NB4 (cell line): ENCODE data around the gene FGF12.

Experiments
- DNase-seq: peaks from one replicate; pipeline ENCODE4 v3.0.0; 2010; ENCODE audit warnings: low read depth
- H3K4me3 ChIP-seq: one replicate; pipeline ENCODE4 v1.5.1; 2011; ENCODE audit warnings: mild to moderate bottlenecking, low read depth, low read length, moderate library complexity
- MYC ChIP-seq: IDR thresholded peaks from 2 replicates; pipeline ENCODE4 v1.6.1; 2011; ENCODE audit warnings: low read depth, low read length
- POLR2A ChIP-seq: IDR thresholded peaks from 2 replicates; pipeline ENCODE4 v1.6.1; 2011; ENCODE audit warnings: mild to moderate bottlenecking; ENCODE audit not compliant: insufficient read length; ENCODE audit errors: extremely low read depth
- TF ChIP-seq, protein P1 (sequence below): IDR thresholded peaks from one replicate; pipeline ENCODE4 v1.5.1; 2012; ENCODE audit warnings: low read depth, low read length
- TF ChIP-seq, protein P2 (sequence below): IDR thresholded peaks from 2 replicates; pipeline ENCODE4 v1.6.1; 2011; ENCODE audit warnings: low read depth, low read length

FGF12 gene

DNA sequence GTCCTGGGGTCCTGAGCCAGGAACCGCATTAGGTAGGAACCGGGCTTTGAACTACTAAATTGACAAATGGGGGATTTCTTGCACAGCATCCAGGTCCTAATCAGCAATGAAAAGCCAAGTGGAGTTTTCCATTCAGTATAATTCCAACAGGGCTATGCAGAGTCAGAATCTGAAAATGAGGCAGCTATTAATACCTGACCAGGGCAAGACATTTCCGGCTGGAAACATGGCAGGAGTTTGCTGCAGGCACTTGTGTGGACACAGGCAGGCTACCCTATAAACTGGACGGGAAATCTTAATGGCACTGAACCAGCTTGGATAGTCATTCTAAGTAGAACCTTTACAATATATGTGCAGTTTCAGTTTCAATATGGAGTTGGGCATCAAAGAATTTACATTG, 553.1 kb downstream of the FGF12 start:
- TF ChIP-seq, protein P1, sequence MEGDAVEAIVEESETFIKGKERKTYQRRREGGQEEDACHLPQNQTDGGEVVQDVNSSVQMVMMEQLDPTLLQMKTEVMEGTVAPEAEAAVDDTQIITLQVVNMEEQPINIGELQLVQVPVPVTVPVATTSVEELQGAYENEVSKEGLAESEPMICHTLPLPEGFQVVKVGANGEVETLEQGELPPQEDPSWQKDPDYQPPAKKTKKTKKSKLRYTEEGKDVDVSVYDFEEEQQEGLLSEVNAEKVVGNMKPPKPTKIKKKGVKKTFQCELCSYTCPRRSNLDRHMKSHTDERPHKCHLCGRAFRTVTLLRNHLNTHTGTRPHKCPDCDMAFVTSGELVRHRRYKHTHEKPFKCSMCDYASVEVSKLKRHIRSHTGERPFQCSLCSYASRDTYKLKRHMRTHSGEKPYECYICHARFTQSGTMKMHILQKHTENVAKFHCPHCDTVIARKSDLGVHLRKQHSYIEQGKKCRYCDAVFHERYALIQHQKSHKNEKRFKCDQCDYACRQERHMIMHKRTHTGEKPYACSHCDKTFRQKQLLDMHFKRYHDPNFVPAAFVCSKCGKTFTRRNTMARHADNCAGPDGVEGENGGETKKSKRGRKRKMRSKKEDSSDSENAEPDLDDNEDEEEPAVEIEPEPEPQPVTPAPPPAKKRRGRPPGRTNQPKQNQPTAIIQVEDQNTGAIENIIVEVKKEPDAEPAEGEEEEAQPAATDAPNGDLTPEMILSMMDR = no peak
- TF ChIP-seq MYC (no peak), POLR2A (no peak)
- TF ChIP-seq, protein P2, sequence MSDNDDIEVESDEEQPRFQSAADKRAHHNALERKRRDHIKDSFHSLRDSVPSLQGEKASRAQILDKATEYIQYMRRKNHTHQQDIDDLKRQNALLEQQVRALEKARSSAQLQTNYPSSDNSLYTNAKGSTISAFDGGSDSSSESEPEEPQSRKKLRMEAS = no peak
- no peak for DNase-seq
- H3K4me3 ChIP-seq = no peak overlapping the region

DNA sequence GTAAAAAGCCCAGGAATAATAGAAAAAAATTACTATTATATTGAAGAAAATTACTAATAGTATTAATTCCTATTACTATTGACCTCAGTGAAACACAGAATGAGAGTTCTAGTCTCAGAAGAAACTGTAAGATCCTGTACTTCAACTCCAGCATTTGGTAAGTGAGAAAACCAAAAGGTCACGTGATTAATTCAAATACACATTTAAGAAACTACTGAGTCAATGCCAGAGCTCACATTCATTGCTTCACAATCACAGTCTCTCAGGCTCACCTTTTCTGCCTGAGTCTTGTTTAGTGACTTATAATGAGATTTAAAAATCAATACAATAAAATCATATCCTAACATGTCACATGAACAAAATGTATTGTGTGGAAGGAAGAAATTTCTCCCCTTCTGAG, 556.1 kb downstream of the FGF12 start:
- TF ChIP-seq MYC = no peak
- no peak for DNase-seq
- H3K4me3 ChIP-seq = no peak overlapping the region

DNA sequence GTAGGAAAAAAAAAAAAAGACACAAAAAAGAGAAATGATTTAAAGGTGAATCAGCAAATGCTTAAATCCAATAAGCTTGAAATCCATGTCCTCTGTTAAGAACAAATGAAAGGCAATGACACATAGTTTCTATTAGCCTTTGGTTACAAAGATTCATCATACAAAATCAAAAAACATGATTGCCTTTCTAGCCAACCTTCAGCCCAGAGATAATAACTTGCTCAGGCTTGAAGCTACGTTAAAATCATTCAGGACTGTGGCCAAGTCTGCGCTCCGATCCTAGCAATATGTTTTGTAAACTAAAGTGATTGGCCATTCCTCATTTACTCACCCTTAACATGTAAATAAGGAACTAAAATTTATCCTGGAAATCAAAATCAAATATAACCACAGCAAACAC, 556.7 kb downstream of the FGF12 start:
- TF ChIP-seq, protein P1 = no peak
- TF ChIP-seq POLR2A = no peak
- TF ChIP-seq MYC = no peak
- TF ChIP-seq, protein P2 = no peak
- DNase-seq = no peak

DNA sequence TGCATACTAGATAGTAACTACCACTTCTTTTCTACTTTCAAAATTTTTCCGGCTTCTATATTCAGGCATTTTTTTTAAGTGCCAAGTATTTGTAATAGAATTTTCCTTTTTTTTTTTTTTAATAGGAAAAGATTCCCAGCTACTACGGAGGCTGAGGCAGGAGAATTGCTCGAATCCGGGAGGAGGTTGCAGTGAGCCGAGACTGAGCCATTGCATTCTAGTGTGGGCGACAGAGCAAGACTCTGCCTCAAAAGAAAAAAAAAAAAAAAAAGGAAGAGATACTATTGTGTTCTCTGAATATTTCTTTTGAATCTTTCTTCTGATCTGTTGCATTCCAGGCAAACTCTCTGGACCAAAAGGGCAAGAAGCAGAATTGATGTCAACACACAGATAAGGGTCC, 557.3 kb downstream of the FGF12 start:
- no peak overlapping the region for H3K4me3 ChIP-seq
- DNase-seq = no peak
- TF ChIP-seq POLR2A = no peak
- TF ChIP-seq, protein P2 = no peak
- TF ChIP-seq MYC = no peak

More for the DNA sequence above, 556.7 kb downstream of the FGF12 start:
- H3K4me3 ChIP-seq = no peak overlapping the region

DNA sequence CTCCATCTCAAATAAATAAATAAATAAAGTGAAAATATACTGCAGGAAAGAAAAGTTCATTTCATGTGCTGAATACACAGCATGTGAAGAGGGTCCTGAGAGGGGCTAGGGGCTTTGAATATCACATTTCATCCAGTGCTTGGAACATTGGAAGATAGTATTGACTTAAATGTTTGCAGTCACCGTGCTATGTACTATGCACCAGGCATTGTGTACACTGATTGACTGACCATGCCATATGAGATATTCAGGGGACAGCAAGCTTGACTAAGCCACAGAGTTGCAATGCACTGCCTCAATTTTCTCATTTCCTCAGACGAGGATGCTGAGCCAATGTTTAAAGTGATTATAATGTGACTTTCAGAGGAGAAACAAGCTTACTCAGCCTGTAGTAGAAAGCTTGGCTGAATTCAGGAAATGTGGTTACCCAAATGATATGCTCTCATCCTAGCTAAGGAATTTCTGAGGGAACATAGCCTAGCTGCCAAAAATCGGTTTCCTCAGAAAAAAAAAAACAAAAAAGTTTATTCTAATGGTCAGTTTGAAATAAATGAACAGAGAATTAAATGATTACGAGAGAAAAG, 557.9 kb downstream of the FGF12 start:
- TF ChIP-seq, protein P1 = no peak
- TF ChIP-seq, protein P2 = no peak
- no peak for TF ChIP-seq POLR2A
- no peak for DNase-seq
- no peak overlapping the region for H3K4me3 ChIP-seq

DNA sequence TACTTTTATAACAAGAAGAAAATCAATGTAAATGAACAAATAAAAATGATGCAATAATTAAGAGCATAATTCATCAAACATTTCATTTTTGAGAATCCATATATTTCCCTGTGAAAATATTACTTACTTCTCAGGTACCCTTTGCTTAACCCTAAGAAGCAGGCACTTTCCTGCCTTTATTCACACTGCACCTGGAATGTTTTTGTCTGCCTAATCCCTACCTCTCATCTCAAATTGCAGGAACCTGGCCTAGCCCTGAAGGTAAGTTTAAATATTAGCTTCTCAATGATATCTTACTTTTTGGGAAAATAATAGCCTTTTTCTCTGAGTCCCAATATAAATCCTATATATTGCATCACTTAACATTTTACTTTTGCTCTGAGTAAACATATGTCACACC, 559.1 kb downstream of the FGF12 start:
- TF ChIP-seq, protein P2 = no peak
- no peak for TF ChIP-seq MYC
- TF ChIP-seq, protein P1 = no peak
- no peak for TF ChIP-seq POLR2A
- DNase-seq = no peak

DNA sequence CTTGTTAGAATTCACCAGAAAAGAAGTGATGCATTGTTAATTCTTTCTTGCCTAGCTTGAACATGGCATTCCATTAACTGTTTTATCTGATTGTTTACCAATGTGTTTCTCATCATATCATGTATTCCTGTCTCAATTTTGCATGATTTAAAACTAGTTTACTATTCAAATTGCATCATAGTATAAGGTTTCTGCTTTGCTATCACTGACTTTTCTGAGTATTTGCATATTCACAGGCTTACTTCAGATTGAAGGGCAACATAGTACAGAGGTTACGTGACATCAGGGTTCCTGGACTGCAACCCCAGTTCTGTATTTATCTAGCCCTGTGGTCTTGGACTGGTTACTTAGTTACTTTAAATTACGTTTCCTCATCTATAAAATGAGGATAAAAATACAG, 561.8 kb downstream of the FGF12 start:
- no peak for DNase-seq
- TF ChIP-seq, protein P2 = no peak
- TF ChIP-seq, protein P1 = no peak
- TF ChIP-seq POLR2A = no peak
- no peak for TF ChIP-seq MYC

More for the DNA sequence above, 559.1 kb downstream of the FGF12 start:
- H3K4me3 ChIP-seq = no peak overlapping the region

More for the DNA sequence above, 561.8 kb downstream of the FGF12 start:
- H3K4me3 ChIP-seq = no peak overlapping the region
